HepG2 (cell line): ENCODE measurements around the gene GINM1. TPM values are rescaled to one million over a fixed set of nuclear protein-coding genes. Genes with fewer than 3 reads are reported as not detected.

Source experiments
- FLYWCH1 ChIP-seq: sonication (generic); formaldehyde crosslinking; IDR thresholded peaks from 2 replicates; pipeline ENCODE4 v1.8.1; 2023; ENCODE audit warnings: mild to moderate bottlenecking, missing genetic modification reagents
- KDM6A ChIP-seq: IDR thresholded peaks from 2 replicates; pipeline ENCODE4 v1.6.1; 2016; ENCODE audit warnings: low read depth
- MAFK ChIP-seq, 2 experiments: IDR thresholded peaks in 1 of 2; conservative IDR thresholded peaks in 1 of 2; 2 replicates each; pipeline ENCODE4 v1.6.1; 2011; ENCODE audit warnings: improper control_type of control experiment in 2 of 2, low read length in 2 of 2
- MED1 ChIP-seq: sonication (generic); formaldehyde crosslinking; IDR thresholded peaks from 2 replicates; pipeline ENCODE4 v1.4.0; 2020; ENCODE audit warnings: missing genetic modification reagents
- MTA3 ChIP-seq: sonication (generic); formaldehyde crosslinking; IDR thresholded peaks from 2 replicates; pipeline ENCODE4 v1.4.0; 2020; ENCODE audit warnings: missing genetic modification reagents
- PTBP1 ChIP-seq: fragments of 200-400 bp; formaldehyde crosslinking; IDR thresholded peaks from 2 replicates; pipeline ENCODE4 v1.6.1; 2018; ENCODE audit warnings: low read length, low read depth; ENCODE audit not compliant: poor library complexity, severe bottlenecking
- ZBTB37 ChIP-seq: sonication (generic); formaldehyde crosslinking; IDR thresholded peaks from 2 replicates; pipeline ENCODE4 v1.4.0; 2020; ENCODE audit warnings: mild to moderate bottlenecking, missing genetic modification reagents
- ZGPAT ChIP-seq: IDR thresholded peaks from 2 replicates; pipeline ENCODE4 v1.6.1; 2016; ENCODE audit warnings: mild to moderate bottlenecking
- ZNF672 ChIP-seq: sonication (generic); formaldehyde crosslinking; IDR thresholded peaks from 2 replicates; pipeline ENCODE4 v1.8.1; 2022; ENCODE audit warnings: missing genetic modification reagents
- ZNF724P ChIP-seq: sonication (generic); formaldehyde crosslinking; IDR thresholded peaks from 2 replicates; pipeline ENCODE4 v1.8.0; 2022; ENCODE audit warnings: missing genetic modification reagents, borderline replicate concordance
- ZNF83 ChIP-seq: sonication (generic); formaldehyde crosslinking; IDR thresholded peaks from 2 replicates; pipeline ENCODE4 v1.4.0; 2020; ENCODE audit warnings: missing genetic modification reagents, mild to moderate bottlenecking, borderline replicate concordance
- ZSCAN21 ChIP-seq: sonication (generic); formaldehyde crosslinking; IDR thresholded peaks from 2 replicates; pipeline ENCODE4 v1.8.0; 2022; ENCODE audit warnings: mild to moderate bottlenecking, missing genetic modification reagents, moderate library complexity, borderline replicate concordance
- ZSCAN31 ChIP-seq: sonication (generic); formaldehyde crosslinking; IDR thresholded peaks from 2 replicates; pipeline ENCODE4 v1.5.0; 2020; ENCODE audit warnings: low read depth, mild to moderate bottlenecking, missing genetic modification reagents
- polyA plus RNA-seq, 8 experiments: library from polyadenylated mRNA; depleted of rRNA in 3 of 8; stranded (reverse) in 7 of 8; unstranded in 1 of 8; fragments of >200 nt; fragmentation: Illumina TruSeq in 4 of 8; extraction: Trizol in 4 of 8; gene quantifications; 2 replicates each; pipeline versions ENCODE4 v1.2.1 to v1.2.3, GENCODE V29; 2011 to 2016; ENCODE audit warnings: low read depth in 4 of 8, missing spikeins in 1 of 8, mixed read lengths in 1 of 8; ENCODE audit not compliant: insufficient read depth in 1 of 8
- total RNA-seq, 5 experiments: library from RNA; depleted of rRNA; stranded (reverse); fragments of >200 nt; fragmentation: Illumina TruSeq; extraction: Trizol; gene quantifications; 2 replicates each; pipeline ENCODE4 v1.2.3, GENCODE V29; 2016; ENCODE audit warnings: low read depth in 1 of 5
- TF ChIP-seq, protein P1 (sequence below), 2 experiments: sonication (generic) in 1 of 2; formaldehyde crosslinking in 1 of 2; IDR thresholded peaks; 2 replicates each; pipeline versions ENCODE4 v1.4.0 to v1.6.1; 2016 to 2020; ENCODE audit warnings: borderline replicate concordance in 1 of 2, low read depth in 1 of 2, mild to moderate bottlenecking in 1 of 2, missing genetic modification reagents in 1 of 2
- TF ChIP-seq, protein P2 (sequence below): sonication (generic); formaldehyde crosslinking; IDR thresholded peaks from 2 replicates; pipeline ENCODE4 v1.5.0; 2020; ENCODE audit warnings: missing genetic modification reagents
- TF ChIP-seq, protein P3 (sequence below): sonication (generic); formaldehyde crosslinking; IDR thresholded peaks from 2 replicates; pipeline ENCODE4 v1.4.0; 2020; ENCODE audit warnings: low read depth, mild to moderate bottlenecking, missing genetic modification reagents
- TF ChIP-seq, protein P4 (sequence below): sonication (generic); formaldehyde crosslinking; IDR thresholded peaks from 2 replicates; pipeline ENCODE4 v1.5.1; 2020; ENCODE audit warnings: mild to moderate bottlenecking, missing genetic modification reagents, moderate library complexity

Gene GINM1
- total and polyA plus RNA-seq, 2 of the 13 experiments (the other 11 are each of a cell fraction or from before 2014, with no cell fraction given): 19.4 to 27.5 TPM

DNA sequence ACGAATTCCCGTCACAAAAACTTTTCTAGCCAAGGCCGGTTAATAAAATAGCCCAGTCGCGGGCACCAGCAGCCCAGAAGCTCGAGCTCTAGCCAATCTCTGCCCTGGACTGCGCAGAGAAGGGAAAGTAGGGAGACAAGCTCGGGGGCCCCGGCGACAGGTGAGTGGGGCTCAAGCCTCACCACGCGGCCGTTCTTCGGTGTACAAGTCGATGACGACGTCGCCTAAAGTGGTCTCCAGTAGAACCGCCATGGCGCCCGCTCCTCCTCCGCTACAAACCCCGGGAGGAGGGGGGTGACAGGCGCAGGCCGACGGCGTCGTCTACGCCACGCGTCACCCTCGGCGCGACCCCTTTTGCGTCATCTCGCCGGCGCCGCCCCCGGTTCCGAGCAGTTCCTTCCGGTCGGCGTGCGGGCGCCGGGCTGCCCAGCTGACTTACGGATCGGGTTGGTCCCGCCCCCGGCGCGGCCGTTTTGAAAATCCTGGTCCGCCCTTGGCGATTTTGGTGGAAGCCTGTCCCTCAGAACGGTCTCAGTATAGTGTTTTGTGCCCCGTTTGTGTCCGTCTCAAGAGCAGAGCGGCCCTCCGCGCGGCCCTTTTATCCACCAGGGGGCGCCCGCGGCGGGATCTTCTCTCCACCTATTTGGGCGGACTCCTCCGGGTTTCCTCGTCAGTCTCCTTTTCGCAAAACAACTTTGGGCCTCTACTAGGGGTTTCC lies 20.3 kb upstream of the GINM1 start, which contains the start of gene PPIL4 (continued):
- TF ChIP-seq ZBTB37 (peak; percentile 64; the same call in 1 of the 2 replicates), PTBP1 (no peak), ZNF672 (CRISPR knock-in tag) (no peak), MED1 (CRISPR knock-in tag) (peak; percentile 88), ZGPAT (CRISPR knock-in tag) (peak; percentile 99; the same call in 1 of the 2 replicates), ZSCAN31 (CRISPR knock-in tag) (peak; percentile 98), MAFK (conservative IDR thresholded peaks at IDR 0.05 in 1 of 2, IDR thresholded peaks at IDR 0.05 in 1 of 2; ENCODE audit: low read length in 2 of 2) (0 out of 4 replicates have a peak, but pooled peaks of 1 of the 2 experiments have one; percentile 5), FLYWCH1 (CRISPR knock-in tag) (0 out of 2 replicates have a peak, but pooled peaks have one; percentile 38), MTA3 (no peak), ZNF724P (CRISPR knock-in tag) (no peak), KDM6A (CRISPR knock-in tag) (no peak), ZSCAN21 (CRISPR knock-in tag) (peak; percentile 94), ZNF83 (0 out of 2 replicates have a peak, but pooled peaks have one; percentile 62)
- TF ChIP-seq, protein P1, sequence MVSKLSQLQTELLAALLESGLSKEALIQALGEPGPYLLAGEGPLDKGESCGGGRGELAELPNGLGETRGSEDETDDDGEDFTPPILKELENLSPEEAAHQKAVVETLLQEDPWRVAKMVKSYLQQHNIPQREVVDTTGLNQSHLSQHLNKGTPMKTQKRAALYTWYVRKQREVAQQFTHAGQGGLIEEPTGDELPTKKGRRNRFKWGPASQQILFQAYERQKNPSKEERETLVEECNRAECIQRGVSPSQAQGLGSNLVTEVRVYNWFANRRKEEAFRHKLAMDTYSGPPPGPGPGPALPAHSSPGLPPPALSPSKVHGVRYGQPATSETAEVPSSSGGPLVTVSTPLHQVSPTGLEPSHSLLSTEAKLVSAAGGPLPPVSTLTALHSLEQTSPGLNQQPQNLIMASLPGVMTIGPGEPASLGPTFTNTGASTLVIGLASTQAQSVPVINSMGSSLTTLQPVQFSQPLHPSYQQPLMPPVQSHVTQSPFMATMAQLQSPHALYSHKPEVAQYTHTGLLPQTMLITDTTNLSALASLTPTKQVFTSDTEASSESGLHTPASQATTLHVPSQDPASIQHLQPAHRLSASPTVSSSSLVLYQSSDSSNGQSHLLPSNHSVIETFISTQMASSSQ (IDR thresholded peaks at IDR 0.05; ENCODE audit: low read depth): no peak; the same call in 1 of the 2 replicates
- TF ChIP-seq, protein P1 (CRISPR knock-in tag; IDR thresholded peaks at IDR 0.05; ENCODE audit: borderline replicate concordance): peak; percentile 89
- TF ChIP-seq, protein P2, sequence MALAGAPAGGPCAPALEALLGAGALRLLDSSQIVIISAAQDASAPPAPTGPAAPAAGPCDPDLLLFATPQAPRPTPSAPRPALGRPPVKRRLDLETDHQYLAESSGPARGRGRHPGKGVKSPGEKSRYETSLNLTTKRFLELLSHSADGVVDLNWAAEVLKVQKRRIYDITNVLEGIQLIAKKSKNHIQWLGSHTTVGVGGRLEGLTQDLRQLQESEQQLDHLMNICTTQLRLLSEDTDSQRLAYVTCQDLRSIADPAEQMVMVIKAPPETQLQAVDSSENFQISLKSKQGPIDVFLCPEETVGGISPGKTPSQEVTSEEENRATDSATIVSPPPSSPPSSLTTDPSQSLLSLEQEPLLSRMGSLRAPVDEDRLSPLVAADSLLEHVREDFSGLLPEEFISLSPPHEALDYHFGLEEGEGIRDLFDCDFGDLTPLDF (CRISPR knock-in tag): peak; percentile 75
- TF ChIP-seq, protein P3, sequence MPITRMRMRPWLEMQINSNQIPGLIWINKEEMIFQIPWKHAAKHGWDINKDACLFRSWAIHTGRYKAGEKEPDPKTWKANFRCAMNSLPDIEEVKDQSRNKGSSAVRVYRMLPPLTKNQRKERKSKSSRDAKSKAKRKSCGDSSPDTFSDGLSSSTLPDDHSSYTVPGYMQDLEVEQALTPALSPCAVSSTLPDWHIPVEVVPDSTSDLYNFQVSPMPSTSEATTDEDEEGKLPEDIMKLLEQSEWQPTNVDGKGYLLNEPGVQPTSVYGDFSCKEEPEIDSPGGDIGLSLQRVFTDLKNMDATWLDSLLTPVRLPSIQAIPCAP (CRISPR knock-in tag): no peak
- TF ChIP-seq, protein P4, sequence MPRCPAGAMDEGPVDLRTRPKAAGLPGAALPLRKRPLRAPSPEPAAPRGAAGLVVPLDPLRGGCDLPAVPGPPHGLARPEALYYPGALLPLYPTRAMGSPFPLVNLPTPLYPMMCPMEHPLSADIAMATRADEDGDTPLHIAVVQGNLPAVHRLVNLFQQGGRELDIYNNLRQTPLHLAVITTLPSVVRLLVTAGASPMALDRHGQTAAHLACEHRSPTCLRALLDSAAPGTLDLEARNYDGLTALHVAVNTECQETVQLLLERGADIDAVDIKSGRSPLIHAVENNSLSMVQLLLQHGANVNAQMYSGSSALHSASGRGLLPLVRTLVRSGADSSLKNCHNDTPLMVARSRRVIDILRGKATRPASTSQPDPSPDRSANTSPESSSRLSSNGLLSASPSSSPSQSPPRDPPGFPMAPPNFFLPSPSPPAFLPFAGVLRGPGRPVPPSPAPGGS (CRISPR knock-in tag): peak; percentile 82
